Measurements from ENCODE around the gene LITAFD. TPM values are rescaled to one million over a fixed set of nuclear protein-coding genes. Genes with fewer than 3 reads are reported as not detected.

The LITAFD gene
- total and polyA plus RNA-seq, 9 of the 15 experiments (the other 6 are each of a cell fraction or from before 2014, with no cell fraction given), result not detected

DNA sequence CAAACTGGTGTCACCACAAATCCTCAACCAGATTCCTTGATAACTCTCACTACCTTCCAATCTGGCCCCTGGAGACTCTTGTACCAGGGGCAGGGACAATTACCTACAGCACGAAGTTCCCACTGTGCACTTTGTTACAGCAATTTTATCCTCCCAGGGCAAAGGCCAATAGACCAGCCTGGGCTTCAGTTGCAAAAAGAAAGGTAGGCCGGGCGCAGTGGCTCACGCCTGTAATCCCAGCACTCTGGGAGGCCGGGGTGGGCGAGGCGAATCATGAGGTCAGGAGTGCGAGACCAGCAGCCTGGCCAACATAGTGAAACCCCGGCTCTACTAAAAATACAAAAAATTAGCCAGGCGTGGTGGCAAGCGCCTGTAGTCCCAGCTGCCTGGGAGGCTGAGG lies 44.7 kb downstream of the LITAFD start:
- intact Hi-C loops (cut with micrococcal nuclease) (no loop called here), in situ Hi-C loops (cut with MboI) (no loop called here)
- ATAC-seq (no peak), FAIRE-seq (no peak), DNase-seq (ENCODE audit: extremely low read depth in 1 of 4, low spot score in 3 of 4) (no peak)
- peaks cover 0 to 8% of the 10 kb centered on the region in 2 experiments; a peak in 1 of 5 replicates for H3K4me1 ChIP-seq (replicated peaks in 1 of 2; ENCODE audit: control insufficient read depth in 2 of 2, insufficient read depth in 2 of 2, low read length in 2 of 2)
- H3K4me2 ChIP-seq (ENCODE audit: insufficient read depth, low read length), result no peak overlapping the region
- no TSS peak for BruUV-seq (replicated peaks)
- H3K9ac ChIP-seq (ENCODE audit: insufficient read depth in 1 of 2, low read depth in 2 of 2, low read length in 2 of 2), result no peak overlapping the region
- no peak overlapping the region for H3K4me3 ChIP-seq
- no peak for TF ChIP-seq NEUROD1 (IDR thresholded peaks at IDR 0.05; ENCODE audit: borderline replicate concordance, low read depth, low read length, partially characterized antibody)
- no peak for TF ChIP-seq ZNF282 (CRISPR knock-in tag; IDR thresholded peaks at IDR 0.05)
- no peak for TF ChIP-seq HNRNPUL1 (IDR thresholded peaks at IDR 0.05; ENCODE audit: low read length)
- no peak for TF ChIP-seq NFE2 (IDR thresholded peaks at IDR 0.05; ENCODE audit: low read depth)
- TF ChIP-seq POLR2AphosphoS5 (IDR thresholded peaks at IDR 0.05; ENCODE audit: control insufficient read depth, insufficient read depth, low read depth, low read length), result no peak
- no peak for TF ChIP-seq KDM4B (IDR thresholded peaks at IDR 0.05; ENCODE audit: borderline replicate concordance in 2 of 2, low read depth in 1 of 2)
- TF ChIP-seq, protein P1, sequence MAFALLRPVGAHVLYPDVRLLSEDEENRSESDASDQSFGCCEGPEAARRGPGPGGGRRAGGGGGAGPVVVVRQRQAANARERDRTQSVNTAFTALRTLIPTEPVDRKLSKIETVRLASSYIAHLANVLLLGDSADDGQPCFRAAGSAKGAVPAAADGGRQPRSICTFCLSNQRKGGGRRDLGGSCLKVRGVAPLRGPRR (CRISPR knock-in tag; IDR thresholded peaks at IDR 0.05), result no peak
- no peak for TF ChIP-seq MXI1 (IDR thresholded peaks at IDR 0.05; ENCODE audit: low read depth, low read length)
- TF ChIP-seq POLR2G (IDR thresholded peaks at IDR 0.05; ENCODE audit: low read depth, low read length), result no peak
- TF ChIP-seq ZNF311 (CRISPR knock-in tag; IDR thresholded peaks at IDR 0.05), result no peak
- no peak for TF ChIP-seq TEAD2 (tag; IDR thresholded peaks at IDR 0.05)
- no peak for TF ChIP-seq NFXL1 (CRISPR knock-in tag; IDR thresholded peaks at IDR 0.05)
- no peak for TF ChIP-seq SP2 (IDR thresholded peaks at IDR 0.05; ENCODE audit: extremely low read depth, low read depth, low read length, poor library complexity, severe bottlenecking)
- TF ChIP-seq ZNF41 (CRISPR knock-in tag; conservative IDR thresholded peaks at IDR 0.05), result no peak
- no peak for TF ChIP-seq NR2F6 (CRISPR knock-in tag; IDR thresholded peaks at IDR 0.05)
- ChIA-PET POLR2A (no interaction called here), CTCF (ENCODE audit: low intra/inter-chr PET ratio) (no interaction called here)
- H4K20me1 ChIP-seq (replicated peaks; ENCODE audit: control insufficient read depth, insufficient read depth, low read length), result peaks cover 28% of the 10 kb centered on the region
- no peaks in the 10 kb centered on the region for H3K27me3 ChIP-seq (ENCODE audit: control insufficient read depth in 2 of 2, insufficient read depth in 2 of 2, low read length in 2 of 2)
- 96% methylated on average over 11 of the region's 11 CpGs for WGBS (ENCODE audit: insufficient coverage, low coverage, missing lambda C conversion rate)
- peaks cover 71% of the 10 kb centered on the region for H3K36me3 ChIP-seq (ENCODE audit: control insufficient read depth, insufficient read depth, low read length)
- no peak overlapping the region for H3K27ac ChIP-seq (ENCODE audit: extremely low read depth, low read depth, low read length)
- H2AFZ ChIP-seq (ENCODE audit: low read depth, low read length), result no peak overlapping the region
- H3K9me1 ChIP-seq (ENCODE audit: control insufficient read depth, insufficient read depth, low read length), result no peaks in the 10 kb centered on the region
- H3K79me2 ChIP-seq (ENCODE audit: control insufficient read depth, insufficient read depth, low read length), result peaks cover 72% of the 10 kb centered on the region
- no peaks in the 10 kb centered on the region for H3K9me3 ChIP-seq (replicated peaks; ENCODE audit: control insufficient read depth, insufficient read depth, low read depth, low read length)
